Testis (tissue), 3 donors: Measurements from ENCODE around the gene RIBC2. TPM values are rescaled to one million over a fixed set of nuclear protein-coding genes. Genes with fewer than 3 reads are reported as not detected.
"Not testable (repeated sequence)": the region's sequence is repeated elsewhere in the genome, so short reads cannot be mapped to it uniquely, and the experiment has no call there.

Experiments used
- DNase-seq: peaks from one replicate; pipeline ENCODE4 v3.0.0-alpha.2; 2019
- H3K27ac ChIP-seq, 2 donors: fragments of 200-600 bp; sonication (generic); one replicate each; pipeline ENCODE4 v1.5.1; 2019
- H3K27me3 ChIP-seq: fragments of 200-600 bp; sonication (generic); one replicate; pipeline ENCODE4 v1.5.1; 2019
- H3K36me3 ChIP-seq: fragments of 200-600 bp; sonication (generic); one replicate; pipeline ENCODE4 v1.5.1; 2017; ENCODE audit warnings: low read depth; ENCODE audit errors: missing control alignments
- H3K4me1 ChIP-seq: fragments of 200-600 bp; sonication (generic); one replicate; pipeline ENCODE4 v1.5.1; 2019
- H3K4me3 ChIP-seq, 2 donors: fragments of 200-600 bp; sonication (generic); one replicate each; pipeline ENCODE4 v1.5.1; 2017 to 2019
- H3K9me3 ChIP-seq: fragments of 200-600 bp; sonication (generic); one replicate; pipeline ENCODE4 v1.5.1; 2017
- POLR2A ChIP-seq: fragments of 450-650 bp; IDR thresholded peaks from one replicate; pipeline ENCODE4 v1.6.1; 2017; ENCODE audit warnings: antibody characterized with exemption, mild to moderate bottlenecking, moderate library complexity
- WGBS, 2 donors: methylation state at CpG; one replicate each; pipeline ENCODE4 v1.1.5; 2018; 5-methylcytosine and 5-hydroxymethylcytosine counted together
- intact Hi-C: fragments of 100-400 bp; cut with DNase I; formaldehyde crosslinking; loops from one replicate; pipeline ENCODE4 v1.15.1; 2023; ENCODE audit warnings: low total_unique reads
- polyA plus RNA-seq: library from polyadenylated mRNA; stranded (reverse); fragments of 350-450 nt; fragmentation: Illumina TruSeq; extraction: RNeasy Lipid Tissue Mini Kit (QIAGEN cat#74804); gene quantifications from one replicate; pipeline ENCODE4 v1.2.3, GENCODE V29; 2014; ENCODE audit warnings: low read depth, low replicate concordance; ENCODE audit not compliant: insufficient read depth
- total RNA-seq, 2 donors: library from RNA; depleted of rRNA; stranded (reverse); fragments of >200 nt; gene quantifications; one replicate each; pipeline ENCODE4 v1.2.3, GENCODE V29; 2016
- TF ChIP-seq, protein P1 (sequence below), 3 experiments: fragments of 450-650 bp in 2 of 3; fragments of 200-600 bp in 1 of 3; sonication (generic) in 1 of 3; IDR thresholded peaks; one replicate each; pipeline ENCODE4 v1.5.1; 2016 to 2019; ENCODE audit warnings: antibody characterized with exemption in 3 of 3, mild to moderate bottlenecking in 2 of 3, moderate library complexity in 1 of 3

The RIBC2 gene
- total and polyA plus RNA-seq, 3 donors from 2014 or later: 20.3 to 66.7 (median 38.5) TPM

GRCh38 chr22:45446216-45446615 is 32.7 kb downstream of the RIBC2 start:
- 77 to 80% methylated on average over 5 of the region's 5 CpGs for WGBS, 2 donors
- TF ChIP-seq, protein P1, sequence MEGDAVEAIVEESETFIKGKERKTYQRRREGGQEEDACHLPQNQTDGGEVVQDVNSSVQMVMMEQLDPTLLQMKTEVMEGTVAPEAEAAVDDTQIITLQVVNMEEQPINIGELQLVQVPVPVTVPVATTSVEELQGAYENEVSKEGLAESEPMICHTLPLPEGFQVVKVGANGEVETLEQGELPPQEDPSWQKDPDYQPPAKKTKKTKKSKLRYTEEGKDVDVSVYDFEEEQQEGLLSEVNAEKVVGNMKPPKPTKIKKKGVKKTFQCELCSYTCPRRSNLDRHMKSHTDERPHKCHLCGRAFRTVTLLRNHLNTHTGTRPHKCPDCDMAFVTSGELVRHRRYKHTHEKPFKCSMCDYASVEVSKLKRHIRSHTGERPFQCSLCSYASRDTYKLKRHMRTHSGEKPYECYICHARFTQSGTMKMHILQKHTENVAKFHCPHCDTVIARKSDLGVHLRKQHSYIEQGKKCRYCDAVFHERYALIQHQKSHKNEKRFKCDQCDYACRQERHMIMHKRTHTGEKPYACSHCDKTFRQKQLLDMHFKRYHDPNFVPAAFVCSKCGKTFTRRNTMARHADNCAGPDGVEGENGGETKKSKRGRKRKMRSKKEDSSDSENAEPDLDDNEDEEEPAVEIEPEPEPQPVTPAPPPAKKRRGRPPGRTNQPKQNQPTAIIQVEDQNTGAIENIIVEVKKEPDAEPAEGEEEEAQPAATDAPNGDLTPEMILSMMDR (IDR thresholded peaks at IDR 0.05): no peak
- no peak for TF ChIP-seq POLR2A
- no peak overlapping the region for H3K27ac ChIP-seq

DNA sequence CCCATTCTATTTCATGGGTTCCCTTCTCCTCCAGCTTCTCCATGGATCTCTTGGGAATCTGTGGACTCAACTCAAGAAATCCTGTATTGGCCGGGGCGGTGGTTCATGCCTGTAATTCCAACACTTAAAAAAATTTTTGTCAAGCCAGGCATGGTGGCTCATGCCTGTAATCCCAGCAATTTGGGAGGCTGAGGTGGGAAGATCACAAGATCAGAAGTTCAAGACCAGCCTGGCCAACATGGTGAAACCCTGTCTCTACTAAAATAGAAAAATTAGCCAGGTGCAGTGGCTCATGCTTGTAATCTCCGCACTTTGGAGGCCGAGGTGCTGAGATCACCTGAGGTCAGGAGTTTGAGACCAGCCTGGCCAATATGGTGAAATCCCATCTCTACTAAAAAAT is 34.1 kb downstream of the RIBC2 start:
- H3K27me3 ChIP-seq, H3K36me3 ChIP-seq, H3K9me3 ChIP-seq, H3K4me1 ChIP-seq, H3K4me3 ChIP-seq, H3K27ac ChIP-seq, DNase-seq: not testable (repeated sequence)
- WGBS, 2 donors: 88 to 98% methylated on average over 4 of the region's 4 CpGs
- intact Hi-C loops: loop anchor here (10.0 kb wide), 1 partner anchor 107 kb away; no protein-coding TSS in a partner anchor

More at GRCh38 chr22:45446216-45446615, 32.7 kb downstream of the RIBC2 start:
- no peaks in the 10 kb centered on the region for H3K27me3 ChIP-seq
- no peak for DNase-seq
- H3K36me3 ChIP-seq: no peaks in the 10 kb centered on the region
- H3K9me3 ChIP-seq: no peaks in the 10 kb centered on the region
- peaks cover 1% of the 10 kb centered on the region for H3K4me1 ChIP-seq
- H3K4me3 ChIP-seq: no peak overlapping the region
- intact Hi-C loops: loop anchor here (10.0 kb wide), 1 partner anchor 109 kb away; no protein-coding TSS in a partner anchor

GRCh38 chr22:45448431-45448830 is 34.9 kb downstream of the RIBC2 start:
- Histone ChIP-seq H3K27me3 (no peaks in the 10 kb centered on the region), H3K4me1 (no peaks in the 10 kb centered on the region), H3K9me3 (no peaks in the 10 kb centered on the region), H3K36me3 (no peaks in the 10 kb centered on the region), H3K4me3 (no peak overlapping the region), H3K27ac (no peak overlapping the region)
- WGBS, 2 donors: 78 to 86% methylated on average over 9 of the region's 9 CpGs
- DNase-seq: no peak
- intact Hi-C loops: loop anchor here (10.0 kb wide), 1 partner anchor 106 kb away; no protein-coding TSS in a partner anchor
- TF ChIP-seq, protein P1 (IDR thresholded peaks at IDR 0.05): no peak
- no peak for TF ChIP-seq POLR2A

- H3K27ac ChIP-seq, H3K4me1 ChIP-seq, DNase-seq, H3K4me3 ChIP-seq, H3K9me3 ChIP-seq, H3K36me3 ChIP-seq, H3K27me3 ChIP-seq: not testable (repeated sequence)
- 99 to 100% methylated on average over 5 of the region's 5 CpGs for WGBS, 2 donors
- intact Hi-C loops: loop anchor here (10.0 kb wide), 1 partner anchor 105 kb away; no protein-coding TSS in a partner anchor
Measured at GRCh38 chr22:45449442-45449841, 35.9 kb downstream of the RIBC2 start.

DNA sequence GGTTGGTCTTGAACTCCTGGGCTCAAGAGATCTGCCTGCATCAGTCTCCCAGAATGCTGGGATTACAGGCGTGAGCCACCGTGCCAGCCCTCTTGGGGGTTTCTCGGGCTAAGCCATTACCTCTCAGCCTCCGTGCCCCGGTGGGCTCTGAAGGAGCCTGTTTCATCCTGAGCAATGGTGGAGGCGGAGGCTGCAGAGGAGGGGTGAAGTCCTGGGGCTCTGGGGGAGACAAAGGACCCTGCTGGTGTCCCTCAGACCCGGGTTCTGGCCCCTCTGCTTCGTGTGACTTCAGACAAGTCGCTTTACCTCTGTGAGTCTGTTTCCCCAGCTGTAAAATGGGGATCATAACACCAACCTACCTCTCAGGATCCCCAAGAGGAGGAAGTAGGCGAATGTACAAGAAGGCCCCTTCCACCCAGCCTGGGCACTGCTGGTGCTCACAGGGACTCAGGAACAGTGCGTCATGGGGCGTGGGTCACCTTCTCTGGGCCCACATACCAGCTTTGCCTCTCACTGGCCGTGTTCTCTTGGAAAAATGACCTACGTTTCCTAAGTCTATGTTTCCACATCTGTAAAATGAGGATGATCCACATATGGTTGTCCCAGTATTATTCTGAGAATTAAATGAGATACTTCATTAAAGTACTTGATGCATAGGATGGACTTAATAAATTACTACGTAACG is 36.8 kb downstream of the RIBC2 start:
- 94 to 95% methylated on average over 10 to 16 of the region's 16 CpGs for WGBS, 2 donors
- no peaks in the 10 kb centered on the region for H3K27me3 ChIP-seq
- H3K4me3 ChIP-seq: no peak overlapping the region
- no peak overlapping the region for H3K27ac ChIP-seq
- intact Hi-C loops: no loop called here
- H3K9me3 ChIP-seq: no peaks in the 10 kb centered on the region
- DNase-seq: no peak
- TF ChIP-seq, protein P1 (IDR thresholded peaks at IDR 0.05): no peak
- TF ChIP-seq POLR2A: no peak
- no peaks in the 10 kb centered on the region for H3K4me1 ChIP-seq
- no peaks in the 10 kb centered on the region for H3K36me3 ChIP-seq
